TTC549 (cell line): ENCODE measurements around the gene PARP11.
"Not testable (repeated sequence)": the region's sequence is repeated elsewhere in the genome, so short reads cannot be mapped to it uniquely, and the experiment has no call there.

ENCODE experiments used
- FAIRE-seq: peaks from 2 replicates; lab custom pipeline; 2012; peaks lifted over from hg19 to GRCh38; lab: Jason Lieb, UNC

Gene PARP11

DNA sequence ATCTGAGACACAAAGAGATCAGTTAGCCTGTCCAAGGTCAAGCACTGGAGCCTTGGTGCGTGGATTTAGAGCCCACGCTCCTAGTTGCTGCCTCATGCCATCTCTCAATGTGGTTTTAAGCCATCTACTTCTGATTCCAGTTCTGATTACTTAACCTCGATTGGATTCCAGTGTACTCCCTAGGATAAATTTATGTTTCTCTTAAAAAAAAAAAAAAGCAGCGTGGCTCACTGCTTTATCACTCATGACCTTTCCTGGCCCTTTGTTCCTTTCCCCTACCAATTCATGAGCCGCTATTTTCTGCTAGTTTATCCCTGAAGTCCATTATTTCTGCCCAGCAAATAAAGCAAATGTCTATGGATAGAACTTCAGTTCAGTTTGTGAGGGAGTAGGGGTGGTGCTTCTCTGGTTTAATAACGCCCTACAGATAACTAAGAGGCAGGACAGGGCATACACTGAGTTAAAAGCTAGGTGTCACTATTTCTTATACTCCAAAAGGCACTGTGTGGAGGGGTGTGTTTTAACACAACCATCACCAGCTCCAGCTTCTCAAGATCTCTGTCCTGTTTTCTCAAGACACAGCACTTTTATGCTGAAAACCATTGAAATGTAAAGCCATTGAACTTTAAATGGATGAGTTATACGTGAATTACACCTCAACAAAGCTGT, 9.8 kb upstream of the PARP11 start:
- FAIRE-seq = no peak

- no peak for FAIRE-seq
Measured at GRCh38 chr12:3882406-3882805, 9.2 kb upstream of the PARP11 start.

- FAIRE-seq = no peak
Measured at GRCh38 chr12:3881281-3881950, 8.2 kb upstream of the PARP11 start.

- no peak for FAIRE-seq
Measured at GRCh38 chr12:3879846-3880245, 6.6 kb upstream of the PARP11 start.

- no peak for FAIRE-seq
Measured at GRCh38 chr12:3871356-3871755, 1.8 kb downstream of the PARP11 start.

DNA sequence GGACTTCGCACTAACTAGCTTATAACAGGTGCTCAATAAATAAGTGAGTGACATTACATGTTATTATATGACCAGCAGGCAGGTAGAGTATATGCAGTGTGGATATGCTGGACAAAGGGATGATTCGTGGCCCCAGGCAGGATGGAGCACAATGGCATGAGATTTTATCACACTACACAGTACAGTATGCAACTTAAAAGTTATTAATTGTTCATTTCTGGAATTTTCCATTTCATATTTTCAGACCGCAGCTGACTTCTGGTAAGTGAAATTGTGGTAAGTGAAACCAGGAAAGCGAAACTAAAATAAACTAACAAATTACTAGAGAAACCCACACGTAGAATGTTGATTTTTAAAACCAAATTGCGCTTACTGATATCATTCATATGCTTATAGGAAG, 3.3 kb downstream of the PARP11 start:
- no peak for FAIRE-seq

DNA sequence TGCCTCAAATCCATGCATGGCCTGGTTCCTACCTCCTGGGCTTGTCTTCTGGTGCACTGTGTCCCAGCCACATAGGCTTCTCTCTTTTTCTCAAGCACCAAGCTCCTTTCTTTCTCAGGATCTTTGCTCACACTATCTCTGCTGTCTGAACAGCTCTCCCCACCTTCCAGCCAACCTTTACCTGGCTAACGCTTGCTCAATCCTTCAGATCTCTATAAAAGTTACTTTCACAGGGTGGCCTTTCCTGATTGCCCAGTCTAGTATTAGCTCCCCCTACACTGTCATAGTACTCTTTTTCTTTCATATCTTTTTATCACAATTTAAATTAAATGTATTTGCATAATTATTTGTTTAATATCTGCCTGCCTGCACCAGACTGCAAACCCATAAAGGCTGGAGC, 3.8 kb downstream of the PARP11 start:
- FAIRE-seq = no peak

GRCh38 chr12:3863756-3864155, 9.4 kb downstream of the PARP11 start:
- no peak for FAIRE-seq

- no peak for FAIRE-seq
Measured at GRCh38 chr12:3842517-3842916, 30.7 kb downstream of the PARP11 start.

- no peak for FAIRE-seq
Measured at GRCh38 chr12:3841783-3842182, 31.4 kb downstream of the PARP11 start.

DNA sequence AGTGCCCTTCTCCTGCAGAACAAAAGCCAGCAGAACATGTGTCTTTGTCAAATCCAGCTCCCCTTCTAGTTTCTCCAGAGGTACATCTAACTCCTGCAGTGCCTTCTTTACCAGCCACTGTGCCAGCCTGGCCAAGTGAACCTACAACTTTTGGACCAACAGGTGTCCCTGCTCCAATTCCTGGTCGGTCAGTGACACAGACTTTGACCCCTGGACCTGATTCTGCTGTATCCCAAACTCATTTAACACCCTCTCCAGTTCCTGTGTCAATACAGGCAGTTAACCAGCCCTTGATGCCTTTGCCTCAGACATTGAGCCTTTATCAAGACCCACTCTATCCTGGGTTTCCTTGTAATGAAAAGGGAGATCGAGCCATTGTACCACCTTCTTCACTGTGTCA, 32.4 kb downstream of the PARP11 start:
- not testable (repeated sequence) for FAIRE-seq

- FAIRE-seq = not testable (repeated sequence)
Measured at GRCh38 chr12:3839745-3840144, 33.5 kb downstream of the PARP11 start.

DNA sequence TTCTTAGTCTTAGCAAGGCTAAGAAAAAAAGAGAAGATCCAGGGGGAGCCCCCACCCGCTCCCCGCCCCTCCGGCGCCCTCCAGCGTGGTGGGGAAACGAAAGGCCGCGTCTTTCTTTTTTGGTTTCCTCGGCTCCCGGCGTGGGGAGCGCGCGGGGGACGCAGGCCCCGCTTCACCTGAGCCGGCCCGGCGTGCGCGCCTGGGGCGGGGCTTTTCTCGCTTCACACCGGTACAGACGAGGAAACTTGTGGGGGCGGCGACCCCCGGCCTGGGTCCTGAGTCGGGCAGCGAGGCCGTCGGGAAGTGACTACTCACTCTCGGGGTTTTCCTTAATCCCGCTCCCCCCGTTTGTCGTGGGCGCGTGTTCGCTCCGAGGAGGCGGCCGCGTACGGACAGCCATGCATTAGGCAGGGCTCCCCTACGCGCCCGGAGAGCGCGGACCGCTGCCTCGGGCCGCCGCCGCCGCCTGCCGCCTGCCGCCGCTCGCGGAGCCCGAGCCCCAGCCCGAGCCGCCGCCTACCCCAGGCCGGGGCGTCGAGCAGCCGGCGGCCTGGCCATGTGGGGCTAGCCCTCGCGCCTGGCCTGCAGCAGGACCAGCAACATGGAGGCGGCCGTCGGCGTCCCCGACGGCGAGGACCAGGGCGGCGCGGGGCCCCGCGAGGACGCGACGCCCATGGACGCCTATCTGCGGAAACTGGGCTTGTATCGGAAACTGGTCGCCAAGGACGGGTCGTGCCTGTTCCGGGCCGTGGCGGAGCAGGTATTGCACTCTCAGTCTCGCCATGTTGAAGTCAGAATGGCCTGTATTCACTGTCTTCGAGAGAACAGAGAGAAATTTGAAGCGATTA, 34.3 kb downstream of the PARP11 start:
- not testable (repeated sequence) for FAIRE-seq

DNA sequence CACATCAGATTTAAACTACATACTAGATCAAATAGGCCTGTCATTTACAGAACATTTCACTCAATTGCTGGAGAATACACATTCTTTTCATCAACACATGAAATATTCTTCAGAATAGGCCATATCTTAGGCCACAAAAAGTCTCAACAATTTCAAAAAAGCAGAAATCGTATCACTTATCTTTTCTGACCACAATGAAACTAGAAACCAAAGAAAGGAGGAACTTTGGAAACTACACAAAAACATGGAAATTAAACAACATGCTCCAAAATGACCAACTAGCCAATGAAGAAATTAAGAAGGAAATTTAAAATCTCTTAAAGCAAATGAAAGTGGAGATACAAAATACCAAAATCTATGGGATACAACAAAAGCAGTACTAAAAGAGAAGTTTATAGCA, 35.1 kb downstream of the PARP11 start:
- no peak for FAIRE-seq

- no peak for FAIRE-seq
Measured at GRCh38 chr12:3837049-3837448, 36.1 kb downstream of the PARP11 start.

GRCh38 chr12:3836641-3837040, 36.6 kb downstream of the PARP11 start:
- FAIRE-seq = no peak

DNA sequence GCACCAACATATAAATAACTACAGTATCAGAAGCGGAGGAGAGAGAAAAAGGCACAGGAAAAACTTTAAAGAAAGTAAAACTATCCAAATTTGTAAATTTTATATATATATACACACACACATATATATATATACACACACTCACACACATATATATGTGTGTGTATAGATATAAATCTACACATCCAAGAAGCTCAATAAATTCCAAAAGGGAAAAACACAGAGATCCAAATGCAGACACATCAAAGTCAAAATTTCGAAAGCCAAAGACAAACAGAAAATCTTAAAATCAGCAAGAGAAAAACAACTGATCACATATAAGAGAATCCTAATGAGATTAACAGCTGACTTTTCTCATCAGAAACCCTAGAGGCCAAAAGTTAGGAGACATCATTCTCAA, 37.3 kb downstream of the PARP11 start:
- FAIRE-seq = no peak

- FAIRE-seq = no peak
Measured at GRCh38 chr12:3834774-3835173, 38.4 kb downstream of the PARP11 start.

DNA sequence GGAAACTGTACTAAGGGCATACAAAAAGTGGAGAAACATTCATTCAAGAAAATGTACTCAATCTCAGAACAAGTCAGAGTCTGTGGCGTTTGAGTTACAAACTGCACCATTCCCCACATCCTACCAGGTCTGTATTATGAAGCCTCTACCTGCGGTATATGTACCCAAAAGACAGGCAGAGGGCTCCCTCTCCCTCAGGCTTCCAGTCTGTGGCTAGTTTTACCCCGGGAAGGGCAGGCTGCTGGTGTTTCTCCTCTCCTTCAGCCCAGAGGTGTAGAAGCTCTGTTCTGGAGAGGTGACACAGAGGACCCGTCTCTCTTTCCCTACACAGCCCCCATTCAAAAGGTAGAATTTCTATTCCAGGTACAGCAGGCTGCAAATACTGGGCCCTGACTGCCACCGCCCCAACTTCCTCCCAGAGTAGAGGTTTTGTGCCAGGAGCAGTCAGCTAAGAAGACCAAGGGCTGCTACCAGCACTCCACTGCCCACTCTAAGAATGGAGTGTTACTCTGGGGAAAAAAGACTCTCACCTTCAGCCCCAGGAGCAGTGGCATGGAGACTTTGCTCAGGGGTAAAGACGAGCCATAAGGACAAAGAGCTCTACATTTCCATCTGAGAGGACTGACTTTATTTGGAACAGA, 39.4 kb downstream of the PARP11 start:
- no peak for FAIRE-seq

- no peak for FAIRE-seq
Measured at GRCh38 chr12:3832738-3833137, 40.5 kb downstream of the PARP11 start.

DNA sequence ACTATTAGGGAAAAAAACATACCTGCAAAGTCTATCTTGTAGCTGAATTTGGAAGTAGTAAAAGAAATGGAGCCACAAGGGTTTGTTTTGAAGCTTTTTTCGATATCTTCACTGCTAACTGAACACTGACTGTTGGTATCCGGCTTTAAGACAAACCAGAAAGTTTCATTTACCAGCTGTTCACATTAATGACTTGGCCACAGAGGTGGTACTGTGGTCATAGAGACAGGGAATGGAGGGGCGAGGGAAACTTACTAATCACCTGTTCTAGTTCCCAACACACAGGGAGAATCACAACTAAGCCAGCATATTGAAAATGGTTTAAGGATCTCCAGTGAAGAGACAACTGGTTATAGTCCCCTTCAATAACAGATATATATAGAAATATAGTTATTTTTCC, 44.3 kb downstream of the PARP11 start:
- no peak for FAIRE-seq

GRCh38 chr12:3827301-3828000, 45.7 kb downstream of the PARP11 start:
- no peak for FAIRE-seq
